GM18498 (cell line): ENCODE data around the gene FAM222A.

Experiments used
- ATAC-seq: cut with Tn5 transposase; IDR thresholded peaks from one replicate; pipeline ENCODE4 v1.9.1; 2021; ENCODE audit warnings: mild to moderate bottlenecking, moderate library complexity; ENCODE audit not compliant: unreplicated experiment

FAM222A gene

GRCh38 chr12:109795023-109795422 is 81.4 kb downstream of the FAM222A start:
- no peak for ATAC-seq

GRCh38 chr12:109796057-109796456 is 82.4 kb downstream of the FAM222A start:
- ATAC-seq, result no peak

- no peak for ATAC-seq
Measured at GRCh38 chr12:109797905-109798669, 84.5 kb downstream of the FAM222A start.

GRCh38 chr12:109798691-109799090 is 85.1 kb downstream of the FAM222A start:
- ATAC-seq, result no peak

GRCh38 chr12:109800536-109800935 is 86.9 kb downstream of the FAM222A start:
- no peak for ATAC-seq

- ATAC-seq, result no peak
Measured at GRCh38 chr12:109802828-109803227, 89.2 kb downstream of the FAM222A start.

GRCh38 chr12:109803678-109804077 is 90.1 kb downstream of the FAM222A start:
- ATAC-seq, result no peak

- no peak for ATAC-seq
Measured at GRCh38 chr12:109804820-109805761, 91.5 kb downstream of the FAM222A start.

GRCh38 chr12:109807954-109808643 is 94.5 kb downstream of the FAM222A start:
- ATAC-seq, result no peak

GRCh38 chr12:109808876-109809646 is 95.4 kb downstream of the FAM222A start:
- no peak for ATAC-seq

GRCh38 chr12:109810954-109811623 is 97.5 kb downstream of the FAM222A start:
- no peak for ATAC-seq

GRCh38 chr12:109811624-109811995 is 98.0 kb downstream of the FAM222A start:
- no peak for ATAC-seq

- no peak for ATAC-seq
Measured at GRCh38 chr12:109813810-109814416, 100.3 kb downstream of the FAM222A start.

GRCh38 chr12:109814600-109815150 is 101.0 kb downstream of the FAM222A start:
- no peak for ATAC-seq

GRCh38 chr12:109815225-109815624 is 101.6 kb downstream of the FAM222A start:
- ATAC-seq, result no peak

GRCh38 chr12:109815757-109816617 is 102.4 kb downstream of the FAM222A start:
- no peak for ATAC-seq

- ATAC-seq, result no peak
Measured at GRCh38 chr12:109816870-109817269, 103.2 kb downstream of the FAM222A start.

- no peak for ATAC-seq
Measured at GRCh38 chr12:109817627-109818231, 104.1 kb downstream of the FAM222A start.
